H9 (cell line): Measurements from ENCODE around the gene ZNF99. TPM values are rescaled to one million over a fixed set of nuclear protein-coding genes. Genes with fewer than 3 reads are reported as not detected.
"Not testable (repeated sequence)": the region's sequence is repeated elsewhere in the genome, so short reads cannot be mapped to it uniquely, and the experiment has no call there.

Experiments
- DNase-seq: peaks from one replicate; pipeline ENCODE4 v3.0.0-alpha.2; 2017
- H2AFZ ChIP-seq: one replicate; pipeline ENCODE4 v1.6.1; 2013; ENCODE audit warnings: mild to moderate bottlenecking, low read length, control low read depth, moderate library complexity
- H2AK5ac ChIP-seq: 2 replicates; pipeline ENCODE4 v1.6.1; 2013; ENCODE audit warnings: low read length, control low read depth, mixed read lengths; ENCODE audit not compliant: insufficient read length
- H2BK120ac ChIP-seq: one replicate; pipeline ENCODE4 v1.6.1; 2013; ENCODE audit warnings: low read depth, mild to moderate bottlenecking, low read length, control low read depth, inconsistent platforms; ENCODE audit not compliant: poor library complexity, severe bottlenecking
- H2BK12ac ChIP-seq: 2 replicates; pipeline ENCODE4 v1.6.1; 2013; ENCODE audit warnings: low read length, control low read depth, mixed read lengths, low read depth; ENCODE audit not compliant: insufficient read length
- H2BK15ac ChIP-seq: 2 replicates; pipeline ENCODE4 v1.6.1; 2013; ENCODE audit warnings: low read depth, low read length, control low read depth
- H2BK20ac ChIP-seq: one replicate; pipeline ENCODE4 v1.6.1; 2013; ENCODE audit warnings: low read depth, mild to moderate bottlenecking, low read length, control low read depth, inconsistent platforms; ENCODE audit not compliant: poor library complexity, severe bottlenecking
- H2BK5ac ChIP-seq: 2 replicates; pipeline ENCODE4 v1.6.1; 2013; ENCODE audit warnings: low read length, control low read depth, mixed read lengths; ENCODE audit not compliant: insufficient read length
- H3K14ac ChIP-seq: 2 replicates; pipeline ENCODE4 v1.6.1; 2013; ENCODE audit warnings: low read length, control low read depth; ENCODE audit not compliant: insufficient read depth
- H3K18ac ChIP-seq: 2 replicates; pipeline ENCODE4 v1.6.1; 2013; ENCODE audit warnings: low read depth, mild to moderate bottlenecking, mixed read lengths, low read length, control low read depth; ENCODE audit not compliant: insufficient read length
- H3K23ac ChIP-seq: 2 replicates; pipeline ENCODE4 v1.6.1; 2013; ENCODE audit warnings: low read length, control low read depth, mixed read lengths, low read depth; ENCODE audit not compliant: insufficient read length
- H3K23me2 ChIP-seq: 2 replicates; pipeline ENCODE4 v1.6.1; 2013; ENCODE audit warnings: low read depth, mild to moderate bottlenecking, mixed read lengths, low read length, control low read depth; ENCODE audit not compliant: insufficient read length, poor library complexity, severe bottlenecking
- H3K27ac ChIP-seq: 2 replicates; pipeline ENCODE4 v1.5.1; 2013; ENCODE audit warnings: low read length, control low read depth, mixed read lengths, low read depth; ENCODE audit not compliant: insufficient read length
- H3K27me3 ChIP-seq: 2 replicates; pipeline ENCODE4 v1.6.1; 2013; ENCODE audit warnings: low read length, control low read depth, inconsistent platforms; ENCODE audit not compliant: insufficient read depth
- H3K4ac ChIP-seq: 2 replicates; pipeline ENCODE4 v1.6.1; 2013; ENCODE audit warnings: low read depth, mild to moderate bottlenecking, control low read depth, inconsistent platforms, low read length, moderate library complexity
- H3K4me1 ChIP-seq: 2 replicates; pipeline ENCODE4 v1.6.1; 2013; ENCODE audit warnings: low read length, control low read depth, inconsistent platforms; ENCODE audit not compliant: insufficient read depth
- H3K4me2 ChIP-seq: 2 replicates; pipeline ENCODE4 v1.6.1; 2013; ENCODE audit warnings: low read length, control low read depth, mixed read lengths; ENCODE audit not compliant: insufficient read length, insufficient read depth
- H3K56ac ChIP-seq: 2 replicates; pipeline ENCODE4 v1.6.1; 2013; ENCODE audit warnings: low read depth, mild to moderate bottlenecking, mixed read lengths, low read length, control low read depth; ENCODE audit not compliant: insufficient read length
- H3K79me1 ChIP-seq: 2 replicates; pipeline ENCODE4 v1.6.1; 2013; ENCODE audit warnings: low read depth, mild to moderate bottlenecking, moderate library complexity, low read length, control low read depth, inconsistent platforms; ENCODE audit not compliant: insufficient read depth, poor library complexity, severe bottlenecking
- H3K79me2 ChIP-seq: 2 replicates; pipeline ENCODE4 v1.6.1; 2013; ENCODE audit warnings: low read length, control low read depth, inconsistent platforms; ENCODE audit not compliant: insufficient read depth
- H3K9ac ChIP-seq: 2 replicates; pipeline ENCODE4 v1.6.1; 2013; ENCODE audit warnings: low read length, control low read depth, mixed read lengths; ENCODE audit not compliant: insufficient read length; ENCODE audit errors: extremely low read depth
- H3K9me3 ChIP-seq: one replicate; pipeline ENCODE4 v1.6.1; 2013; ENCODE audit warnings: low read depth, low read length, inconsistent platforms; ENCODE audit not compliant: control insufficient read depth
- H3T11ph ChIP-seq: one replicate; pipeline ENCODE4 v1.6.1; 2013; ENCODE audit warnings: mild to moderate bottlenecking, low read length, control low read depth, inconsistent platforms
- H4K20me1 ChIP-seq: one replicate; pipeline ENCODE4 v1.6.1; 2013; ENCODE audit not compliant: control insufficient read depth, insufficient read length, insufficient read depth
- H4K5ac ChIP-seq: 2 replicates; pipeline ENCODE4 v1.6.1; 2013; ENCODE audit warnings: low read depth, mild to moderate bottlenecking, mixed read lengths, low read length, control low read depth; ENCODE audit not compliant: insufficient read length
- H4K8ac ChIP-seq: replicated peaks from 2 replicates; pipeline ENCODE4 v1.6.1; 2013; ENCODE audit warnings: low read length, control low read depth, mixed read lengths, low read depth; ENCODE audit not compliant: insufficient read length
- H4K91ac ChIP-seq: 2 replicates; pipeline ENCODE4 v1.6.1; 2013; ENCODE audit warnings: low read depth, mild to moderate bottlenecking, moderate library complexity, mixed read lengths, low read length, control low read depth; ENCODE audit not compliant: insufficient read length
- H3K27ac Mint-ChIP-seq, 3 experiments: 2 replicates in 2 of 3; 3 replicates in 1 of 3; pipeline ENCODE4 v1.8.0; 2020 to 2021; ENCODE audit warnings: mixed read lengths in 3 of 3, mild to moderate bottlenecking in 1 of 3, moderate library complexity in 1 of 3
- H3K27me3 Mint-ChIP-seq: 2 replicates; pipeline ENCODE4 v1.8.0; 2021; ENCODE audit warnings: low read depth, mild to moderate bottlenecking, moderate library complexity, mixed read lengths
- H3K36me3 Mint-ChIP-seq, 3 experiments: 2 replicates in 2 of 3; 3 replicates in 1 of 3; pipeline ENCODE4 v1.8.0; 2020 to 2021; ENCODE audit warnings: low read depth in 3 of 3, mixed read lengths in 3 of 3; ENCODE audit not compliant: insufficient read depth in 1 of 3
- H3K4me1 Mint-ChIP-seq, 2 experiments: 2 replicates each; pipeline ENCODE4 v1.8.0; 2020; ENCODE audit warnings: mixed read lengths in 2 of 2
- H3K4me3 Mint-ChIP-seq, 2 experiments: 2 replicates in 1 of 2; 3 replicates in 1 of 2; pipeline ENCODE4 v1.8.0; 2020 to 2021; ENCODE audit warnings: mild to moderate bottlenecking in 2 of 2, mixed read lengths in 2 of 2, moderate library complexity in 1 of 2
- H3K9me3 Mint-ChIP-seq, 2 experiments: 2 replicates in 1 of 2; 3 replicates in 1 of 2; pipeline ENCODE4 v1.8.0; 2020; ENCODE audit warnings: mild to moderate bottlenecking in 2 of 2, mixed read lengths in 2 of 2, moderate library complexity in 1 of 2
- WGBS: extraction: QIAGEN DNeasy Blood & Tissue Kit; methylation state at CpG from one replicate; pipeline ENCODE4 v1.1.7; 2013; ENCODE audit warnings: missing lambda C conversion rate, low lambda C conversion rate, mixed read lengths; ENCODE audit not compliant: insufficient read length; ENCODE audit errors: extremely low coverage; 5-methylcytosine and 5-hydroxymethylcytosine counted together
- total RNA-seq: library from RNA; stranded (reverse); gene quantifications from 2 replicates; pipeline ENCODE4 v1.2.1, GENCODE V29; 2021

ZNF99 gene
- total RNA-seq, 1 experiment from 2014 or later = not detected

- H3K79me2 ChIP-seq, H3K27me3 Mint-ChIP-seq, H3K23ac ChIP-seq, H3K4me3 Mint-ChIP-seq, H3K27ac ChIP-seq, H3K79me1 ChIP-seq, H3K4me1 ChIP-seq, H2BK20ac ChIP-seq, H2BK120ac ChIP-seq, H4K8ac ChIP-seq, H2BK5ac ChIP-seq, H2BK15ac ChIP-seq, H3K18ac ChIP-seq, H3K14ac ChIP-seq, H3K4me1 Mint-ChIP-seq, H3K27me3 ChIP-seq, DNase-seq, H3K23me2 ChIP-seq, H3K9ac ChIP-seq, H3K4me2 ChIP-seq, H4K91ac ChIP-seq, H2BK12ac ChIP-seq, H2AFZ ChIP-seq, H3K56ac ChIP-seq, H4K5ac ChIP-seq, H4K20me1 ChIP-seq, H3K4ac ChIP-seq, H3K27ac Mint-ChIP-seq, H3T11ph ChIP-seq, H2AK5ac ChIP-seq: not testable (repeated sequence)
- WGBS = no CpG with 5 or more reads among the region's 22 CpGs
- H3K36me3 Mint-ChIP-seq = peaks cover 9 to 18% (median 17%) of the 10 kb centered on the region in 3 experiments
- peaks cover 73 to 81% of the 10 kb centered on the region in 2 experiments for H3K9me3 Mint-ChIP-seq
- H3K9me3 ChIP-seq = peaks cover 57% of the 10 kb centered on the region
These were observed 81.3 kb downstream of the ZNF99 start for GRCh38 chr19:22702661-22703060.

Other genes with a start within 250 kb of the ZNF99 start
- gene ZNF492, start 149.8 kb downstream of the ZNF99 start, total RNA-seq = not detected in 2 replicates
- gene ZNF723, start 48.1 kb upstream of the ZNF99 start, total RNA-seq = not detected in 2 replicates
- not detected in 2 replicates for gene ZNF728, start 219.0 kb upstream of the ZNF99 start, total RNA-seq